IMR-90 (cell line): Measurements from ENCODE around the gene IP6K3.

Experiments used
- CEBPB ChIP-seq: IDR thresholded peaks from 2 replicates; pipeline ENCODE4 v1.6.1; 2012; ENCODE audit warnings: low read depth, low read length, improper control_type of control experiment
- CTCF ChIP-seq: conservative IDR thresholded peaks from 2 replicates; pipeline ENCODE4 v1.5.1; 2012; ENCODE audit warnings: mild to moderate bottlenecking, low read depth, low read length, improper control_type of control experiment
- RAD21 ChIP-seq: IDR thresholded peaks from 2 replicates; pipeline ENCODE4 v1.6.1; 2012; ENCODE audit warnings: low read length, improper control_type of control experiment

- TF ChIP-seq CTCF (no peak), CEBPB (no peak), RAD21 (no peak)
Observed at GRCh38 chr6:33766921-33767907, 20.5 kb upstream of the IP6K3 start.
